ENCODE results near the gene REV1.
"Not testable (repeated sequence)": the region's sequence is repeated elsewhere in the genome, so short reads cannot be mapped to it uniquely, and the experiment has no call there.

REV1 gene

GRCh38 chr2:99388892-99389291 lies 100.9 kb downstream of the REV1 start:
- no peaks in the 10 kb centered on the region for H3K4me1 ChIP-seq (ENCODE audit: control insufficient read depth, insufficient read depth, low read length)
- H3K9me3 ChIP-seq (ENCODE audit: control insufficient read depth in 2 of 2, low read length in 2 of 2), result no peaks in the 10 kb centered on the region
- H3K27ac ChIP-seq (ENCODE audit: low read length), result no peak overlapping the region
- H3K27me3 ChIP-seq (ENCODE audit: control insufficient read depth in 1 of 2, insufficient read depth in 2 of 2, low read length in 2 of 2), result no peaks in the 10 kb centered on the region
- H3K9ac ChIP-seq (ENCODE audit: low read length in 2 of 2), result no peak overlapping the region
- peaks cover 12 to 18% of the 10 kb centered on the region in 2 donors for H3K36me3 ChIP-seq (ENCODE audit: control insufficient read depth in 2 of 2, insufficient read depth in 2 of 2, low read length in 2 of 2)
- H3K4me3 ChIP-seq (ENCODE audit: low read length in 2 of 2), result no peak overlapping the region

GRCh38 chr2:99386011-99386410 lies 103.8 kb downstream of the REV1 start:
- Histone ChIP-seq H3K4me3 (ENCODE audit: low read length in 2 of 2) (no peak overlapping the region), H3K9me3 (ENCODE audit: control insufficient read depth in 2 of 2, low read length in 2 of 2) (no peaks in the 10 kb centered on the region), H3K27me3 (ENCODE audit: control insufficient read depth in 1 of 2, insufficient read depth in 2 of 2, low read length in 2 of 2) (no peaks in the 10 kb centered on the region), H3K36me3 (ENCODE audit: control insufficient read depth in 2 of 2, insufficient read depth in 2 of 2, low read length in 2 of 2) (peaks cover 6 to 16% of the 10 kb centered on the region in 2 donors), H3K27ac (ENCODE audit: low read length) (no peak overlapping the region), H3K4me1 (ENCODE audit: control insufficient read depth, insufficient read depth, low read length) (no peaks in the 10 kb centered on the region), H3K9ac (ENCODE audit: low read length in 2 of 2) (no peak overlapping the region)

GRCh38 chr2:99382143-99382542 lies 107.7 kb downstream of the REV1 start:
- Histone ChIP-seq H3K27ac (ENCODE audit: low read length) (no peak overlapping the region), H3K4me3 (ENCODE audit: low read length in 2 of 2) (no peak overlapping the region), H3K9me3 (ENCODE audit: control insufficient read depth in 2 of 2, low read length in 2 of 2) (no peaks in the 10 kb centered on the region), H3K36me3 (ENCODE audit: control insufficient read depth in 2 of 2, insufficient read depth in 2 of 2, low read length in 2 of 2) (peaks cover 19 to 33% of the 10 kb centered on the region in 2 donors), H3K9ac (ENCODE audit: low read length in 2 of 2) (no peak overlapping the region), H3K27me3 (ENCODE audit: control insufficient read depth in 1 of 2, insufficient read depth in 2 of 2, low read length in 2 of 2) (no peaks in the 10 kb centered on the region), H3K4me1 (ENCODE audit: control insufficient read depth, insufficient read depth, low read length) (no peaks in the 10 kb centered on the region)

- Histone ChIP-seq H3K27me3 (ENCODE audit: control insufficient read depth in 1 of 2, insufficient read depth in 2 of 2, low read length in 2 of 2) (no peaks in the 10 kb centered on the region), H3K27ac (ENCODE audit: low read length) (no peak overlapping the region), H3K9me3 (ENCODE audit: control insufficient read depth in 2 of 2, low read length in 2 of 2) (no peaks in the 10 kb centered on the region), H3K36me3 (ENCODE audit: control insufficient read depth in 2 of 2, insufficient read depth in 2 of 2, low read length in 2 of 2) (peaks cover 19 to 40% of the 10 kb centered on the region in 2 donors), H3K4me3 (ENCODE audit: low read length in 2 of 2) (no peak overlapping the region), H3K4me1 (ENCODE audit: control insufficient read depth, insufficient read depth, low read length) (no peaks in the 10 kb centered on the region), H3K9ac (ENCODE audit: low read length in 2 of 2) (no peak overlapping the region)
Measured at GRCh38 chr2:99380376-99381010, 109.3 kb downstream of the REV1 start.

- Histone ChIP-seq H3K9me3 (ENCODE audit: control insufficient read depth in 2 of 2, low read length in 2 of 2) (no peaks in the 10 kb centered on the region), H3K27me3 (ENCODE audit: control insufficient read depth in 1 of 2, insufficient read depth in 2 of 2, low read length in 2 of 2) (no peaks in the 10 kb centered on the region), H3K36me3 (ENCODE audit: control insufficient read depth in 2 of 2, insufficient read depth in 2 of 2, low read length in 2 of 2) (peaks cover 22 to 44% of the 10 kb centered on the region in 2 donors)
Measured at GRCh38 chr2:99377879-99378278, 111.9 kb downstream of the REV1 start.

GRCh38 chr2:99376254-99376864 lies 113.5 kb downstream of the REV1 start:
- H3K36me3 ChIP-seq (ENCODE audit: control insufficient read depth in 2 of 2, insufficient read depth in 2 of 2, low read length in 2 of 2), result peaks cover 24 to 43% of the 10 kb centered on the region in 2 donors
- H3K9ac ChIP-seq (ENCODE audit: low read length in 2 of 2), result no peak overlapping the region
- H3K27me3 ChIP-seq (ENCODE audit: control insufficient read depth in 1 of 2, insufficient read depth in 2 of 2, low read length in 2 of 2), result no peaks in the 10 kb centered on the region
- no peaks in the 10 kb centered on the region for H3K9me3 ChIP-seq (ENCODE audit: control insufficient read depth in 2 of 2, low read length in 2 of 2)
- no peak overlapping the region for H3K27ac ChIP-seq (ENCODE audit: low read length)
- H3K4me1 ChIP-seq (ENCODE audit: control insufficient read depth, insufficient read depth, low read length), result no peaks in the 10 kb centered on the region
- H3K4me3 ChIP-seq (ENCODE audit: low read length in 2 of 2), result no peak overlapping the region

More at GRCh38 chr2:99377879-99378278, 111.9 kb downstream of the REV1 start:
- no peak overlapping the region for H3K9ac ChIP-seq (ENCODE audit: low read length in 2 of 2)
- no peaks in the 10 kb centered on the region for H3K4me1 ChIP-seq (ENCODE audit: control insufficient read depth, insufficient read depth, low read length)
- H3K27ac ChIP-seq (ENCODE audit: low read length), result no peak overlapping the region
- H3K4me3 ChIP-seq (ENCODE audit: low read length in 2 of 2), result no peak overlapping the region

- no peak overlapping the region for H3K4me3 ChIP-seq (ENCODE audit: low read length in 2 of 2)
- no peaks in the 10 kb centered on the region for H3K9me3 ChIP-seq (ENCODE audit: control insufficient read depth in 2 of 2, low read length in 2 of 2)
- H3K27me3 ChIP-seq (ENCODE audit: control insufficient read depth in 1 of 2, insufficient read depth in 2 of 2, low read length in 2 of 2), result no peaks in the 10 kb centered on the region
- no peaks in the 10 kb centered on the region for H3K4me1 ChIP-seq (ENCODE audit: control insufficient read depth, insufficient read depth, low read length)
- no peak overlapping the region for H3K9ac ChIP-seq (ENCODE audit: low read length in 2 of 2)
- no peak overlapping the region for H3K27ac ChIP-seq (ENCODE audit: low read length)
- peaks cover 28 to 40% of the 10 kb centered on the region in 2 donors for H3K36me3 ChIP-seq (ENCODE audit: control insufficient read depth in 2 of 2, insufficient read depth in 2 of 2, low read length in 2 of 2)
Measured at GRCh38 chr2:99374747-99375146, 115.1 kb downstream of the REV1 start.

- Histone ChIP-seq H3K4me3 (ENCODE audit: low read length in 2 of 2) (no peak overlapping the region), H3K36me3 (ENCODE audit: control insufficient read depth in 2 of 2, insufficient read depth in 2 of 2, low read length in 2 of 2) (peaks cover 20 to 39% of the 10 kb centered on the region in 2 donors), H3K27me3 (ENCODE audit: control insufficient read depth in 1 of 2, insufficient read depth in 2 of 2, low read length in 2 of 2) (no peaks in the 10 kb centered on the region), H3K4me1 (ENCODE audit: control insufficient read depth, insufficient read depth, low read length) (no peaks in the 10 kb centered on the region), H3K27ac (ENCODE audit: low read length) (no peak overlapping the region), H3K9ac (ENCODE audit: low read length in 2 of 2) (no peak overlapping the region), H3K9me3 (ENCODE audit: control insufficient read depth in 2 of 2, low read length in 2 of 2) (no peaks in the 10 kb centered on the region)
Measured at GRCh38 chr2:99373144-99373543, 116.7 kb downstream of the REV1 start.

- H3K36me3 ChIP-seq (ENCODE audit: control insufficient read depth in 2 of 2, insufficient read depth in 2 of 2, low read length in 2 of 2), result peaks cover 31 to 56% of the 10 kb centered on the region in 2 donors
- not testable (repeated sequence) for H3K9me3 ChIP-seq (ENCODE audit: control insufficient read depth in 2 of 2, low read length in 2 of 2); H3K9ac ChIP-seq (ENCODE audit: low read length in 2 of 2); H3K4me3 ChIP-seq (ENCODE audit: low read length in 2 of 2); H3K27me3 ChIP-seq (ENCODE audit: control insufficient read depth in 1 of 2, insufficient read depth in 2 of 2, low read length in 2 of 2); H3K4me1 ChIP-seq (ENCODE audit: control insufficient read depth, insufficient read depth, low read length); H3K27ac ChIP-seq (ENCODE audit: low read length)
Measured at GRCh38 chr2:99368854-99369253, 121.0 kb downstream of the REV1 start.

GRCh38 chr2:99365661-99366060 lies 124.2 kb downstream of the REV1 start:
- peaks cover 31 to 58% of the 10 kb centered on the region in 2 donors for H3K36me3 ChIP-seq (ENCODE audit: control insufficient read depth in 2 of 2, insufficient read depth in 2 of 2, low read length in 2 of 2)
- no peak overlapping the region for H3K9ac ChIP-seq (ENCODE audit: low read length in 2 of 2)

GRCh38 chr2:99356853-99357252 lies 133.0 kb downstream of the REV1 start:
- Histone ChIP-seq H3K4me1 (ENCODE audit: control insufficient read depth, insufficient read depth, low read length) (no peaks in the 10 kb centered on the region), H3K36me3 (ENCODE audit: control insufficient read depth in 2 of 2, insufficient read depth in 2 of 2, low read length in 2 of 2) (peaks cover 0 to 3% of the 10 kb centered on the region in 2 donors), H3K4me3 (ENCODE audit: low read length in 2 of 2) (no peak overlapping the region), H3K9ac (ENCODE audit: low read length in 2 of 2) (no peak overlapping the region), H3K9me3 (ENCODE audit: control insufficient read depth in 2 of 2, low read length in 2 of 2) (no peaks in the 10 kb centered on the region), H3K27ac (ENCODE audit: low read length) (no peak overlapping the region), H3K27me3 (ENCODE audit: control insufficient read depth in 1 of 2, insufficient read depth in 2 of 2, low read length in 2 of 2) (no peaks in the 10 kb centered on the region)

More at GRCh38 chr2:99365661-99366060, 124.2 kb downstream of the REV1 start:
- H3K27ac ChIP-seq (ENCODE audit: low read length), result no peak overlapping the region
- H3K9me3 ChIP-seq (ENCODE audit: control insufficient read depth in 2 of 2, low read length in 2 of 2), result no peaks in the 10 kb centered on the region
- H3K27me3 ChIP-seq (ENCODE audit: control insufficient read depth in 1 of 2, insufficient read depth in 2 of 2, low read length in 2 of 2), result no peaks in the 10 kb centered on the region
- no peak overlapping the region for H3K4me3 ChIP-seq (ENCODE audit: low read length in 2 of 2)
- no peaks in the 10 kb centered on the region for H3K4me1 ChIP-seq (ENCODE audit: control insufficient read depth, insufficient read depth, low read length)
